Measurements from ENCODE around the gene ERI3.
A peak's percentile ranks its signal among the peaks of the same experiment; 100 is the strongest.

ERI3 gene
- 17.4 to 29.4 reads per million in 2 donors for total RNA-seq

GRCh38 chr1:44354840-44355581, at the start of gene ERI3:
Gene ERI3, minus strand, starts transcription at chr1:44355257. Its CDS starts 231 bp downstream, at chr1:44355026.
- DNase-seq = peak; percentile 92

- no peak for DNase-seq
These were observed 46.5 kb upstream of the ERI3 start for GRCh38 chr1:44401256-44402228.

GRCh38 chr1:44390277-44390676, 35.2 kb upstream of the ERI3 start:
- no peak for DNase-seq

- no peak for DNase-seq
These were observed 34.4 kb upstream of the ERI3 start for GRCh38 chr1:44389437-44389836.

- no peak for DNase-seq
These were observed 33.5 kb upstream of the ERI3 start for GRCh38 chr1:44388551-44388950.

GRCh38 chr1:44380666-44381177, 25.7 kb upstream of the ERI3 start:
- DNase-seq = no peak

GRCh38 chr1:44377925-44378784, 23.1 kb upstream of the ERI3 start:
- DNase-seq = peak; percentile 15

GRCh38 chr1:44375547-44375946, 20.5 kb upstream of the ERI3 start:
- DNase-seq = no peak

GRCh38 chr1:44371206-44371605, 16.1 kb upstream of the ERI3 start:
- no peak for DNase-seq

GRCh38 chr1:44368471-44369151, 13.6 kb upstream of the ERI3 start:
- no peak for DNase-seq

- no peak for DNase-seq
These were observed 12.9 kb upstream of the ERI3 start for GRCh38 chr1:44367944-44368343.

- DNase-seq = no peak
These were observed 11.4 kb upstream of the ERI3 start for GRCh38 chr1:44366371-44366975.

- no peak for DNase-seq
These were observed 6.4 kb upstream of the ERI3 start for GRCh38 chr1:44361478-44361877.

GRCh38 chr1:44359234-44359935, 4.3 kb upstream of the ERI3 start:
- no peak for DNase-seq

GRCh38 chr1:44357710-44358109, 2.7 kb upstream of the ERI3 start:
- DNase-seq = no peak

- no peak for DNase-seq
These were observed 687 bp upstream of the ERI3 start for GRCh38 chr1:44355582-44356305.

- DNase-seq = no peak
These were observed 703 bp downstream of the ERI3 start for GRCh38 chr1:44354268-44354839.

- no peak for DNase-seq
These were observed 1.5 kb downstream of the ERI3 start for GRCh38 chr1:44353604-44354003.

GRCh38 chr1:44351289-44351688, 3.8 kb downstream of the ERI3 start:
- DNase-seq = no peak

GRCh38 chr1:44348061-44348485, 7.0 kb downstream of the ERI3 start:
- DNase-seq = no peak

All from T-helper 9 cell (primary cell).